HG03175 (cell line): Measurements from ENCODE around the gene HDC.
A peak's percentile ranks its signal among the peaks of the same experiment; 100 is the strongest.

ENCODE experiments used
- ATAC-seq: cut with Tn5 transposase; IDR thresholded peaks from one replicate; pipeline ENCODE4 v1.9.1; 2021; ENCODE audit warnings: mild to moderate bottlenecking, moderate library complexity; ENCODE audit not compliant: unreplicated experiment

Gene HDC, protein sequence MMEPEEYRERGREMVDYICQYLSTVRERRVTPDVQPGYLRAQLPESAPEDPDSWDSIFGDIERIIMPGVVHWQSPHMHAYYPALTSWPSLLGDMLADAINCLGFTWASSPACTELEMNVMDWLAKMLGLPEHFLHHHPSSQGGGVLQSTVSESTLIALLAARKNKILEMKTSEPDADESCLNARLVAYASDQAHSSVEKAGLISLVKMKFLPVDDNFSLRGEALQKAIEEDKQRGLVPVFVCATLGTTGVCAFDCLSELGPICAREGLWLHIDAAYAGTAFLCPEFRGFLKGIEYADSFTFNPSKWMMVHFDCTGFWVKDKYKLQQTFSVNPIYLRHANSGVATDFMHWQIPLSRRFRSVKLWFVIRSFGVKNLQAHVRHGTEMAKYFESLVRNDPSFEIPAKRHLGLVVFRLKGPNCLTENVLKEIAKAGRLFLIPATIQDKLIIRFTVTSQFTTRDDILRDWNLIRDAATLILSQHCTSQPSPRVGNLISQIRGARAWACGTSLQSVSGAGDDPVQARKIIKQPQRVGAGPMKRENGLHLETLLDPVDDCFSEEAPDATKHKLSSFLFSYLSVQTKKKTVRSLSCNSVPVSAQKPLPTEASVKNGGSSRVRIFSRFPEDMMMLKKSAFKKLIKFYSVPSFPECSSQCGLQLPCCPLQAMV

DNA sequence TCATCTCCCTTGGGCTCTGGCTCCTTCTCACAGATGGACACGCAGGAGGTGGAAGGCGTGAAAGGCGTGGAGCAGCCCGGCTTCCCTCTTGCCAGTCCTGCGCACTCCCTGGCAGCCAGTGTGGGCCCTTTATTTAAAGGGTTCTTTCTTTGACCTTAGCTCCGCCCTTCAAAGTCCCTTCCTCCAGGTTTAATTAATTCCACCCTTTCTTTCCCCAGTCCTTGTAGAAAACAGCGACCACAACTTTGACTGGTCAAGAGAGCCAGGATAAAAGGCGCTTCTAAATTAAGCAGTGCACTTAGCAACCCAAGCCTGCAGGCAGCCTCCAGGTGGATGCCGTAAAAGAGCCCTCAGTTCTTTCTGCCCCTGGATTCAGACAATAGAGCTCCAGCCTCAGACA lies at the start of gene HDC:
Gene HDC, minus strand, starts transcription at position 107 of the 400 bp plus-strand sequence. Its CDS starts 103 bp downstream, at position 4.
- ATAC-seq: no peak

DNA sequence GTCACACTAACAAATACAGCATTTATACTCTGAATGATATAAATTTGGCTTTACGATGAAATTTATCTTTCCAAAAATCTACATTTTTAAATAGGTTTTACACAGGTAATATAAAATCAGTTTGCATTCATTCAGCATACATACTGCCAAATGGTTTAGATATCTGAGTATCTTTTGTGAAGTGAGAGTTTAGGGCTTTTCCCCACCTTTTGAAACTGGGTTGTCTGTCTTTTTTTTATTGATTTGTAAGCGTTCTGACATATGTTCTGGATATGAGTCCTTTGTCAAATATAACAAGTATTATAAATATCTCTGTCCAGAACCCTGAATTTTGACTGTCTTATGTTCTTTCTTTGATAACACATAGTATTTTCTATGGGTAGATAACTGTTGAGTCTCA lies 47.1 kb upstream of the HDC start:
- no peak for ATAC-seq

DNA sequence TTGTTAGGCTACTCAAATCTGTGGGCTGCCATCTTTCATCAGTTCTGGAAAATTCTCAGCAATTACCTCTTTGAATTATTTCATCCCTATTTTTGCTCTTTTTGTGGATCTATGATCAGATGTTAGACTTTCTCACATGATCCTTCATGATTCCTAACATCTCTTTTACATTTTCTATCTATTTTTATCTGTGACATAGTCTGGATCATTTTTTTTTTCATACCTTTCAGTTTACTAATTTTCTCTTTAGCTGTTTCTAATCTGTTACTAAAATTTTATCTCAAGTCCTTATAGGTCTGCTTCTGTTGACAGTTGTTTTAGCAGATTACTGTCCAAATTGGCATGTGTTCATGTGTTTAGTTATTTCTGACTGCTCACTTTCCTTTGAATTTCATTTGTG lies 42.3 kb upstream of the HDC start:
- ATAC-seq: no peak

DNA sequence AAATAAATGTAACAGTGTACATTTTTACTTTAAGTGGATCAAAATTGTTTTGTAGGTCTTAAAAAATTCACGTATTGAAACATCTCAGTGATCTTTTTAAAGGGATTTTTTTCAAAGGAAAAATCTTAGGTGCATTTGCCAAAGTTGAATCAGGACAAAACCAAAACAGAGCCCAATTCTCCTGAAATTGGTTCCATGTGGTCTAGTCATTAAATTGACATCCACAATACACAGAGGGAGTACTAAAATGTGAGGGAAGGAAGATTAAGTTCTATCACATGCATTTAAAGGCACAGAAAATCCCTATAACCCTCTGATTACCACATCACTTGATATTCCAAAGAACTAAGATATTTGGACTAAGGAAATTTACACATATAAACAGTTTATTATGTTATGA lies 39.3 kb upstream of the HDC start:
- ATAC-seq: no peak

DNA sequence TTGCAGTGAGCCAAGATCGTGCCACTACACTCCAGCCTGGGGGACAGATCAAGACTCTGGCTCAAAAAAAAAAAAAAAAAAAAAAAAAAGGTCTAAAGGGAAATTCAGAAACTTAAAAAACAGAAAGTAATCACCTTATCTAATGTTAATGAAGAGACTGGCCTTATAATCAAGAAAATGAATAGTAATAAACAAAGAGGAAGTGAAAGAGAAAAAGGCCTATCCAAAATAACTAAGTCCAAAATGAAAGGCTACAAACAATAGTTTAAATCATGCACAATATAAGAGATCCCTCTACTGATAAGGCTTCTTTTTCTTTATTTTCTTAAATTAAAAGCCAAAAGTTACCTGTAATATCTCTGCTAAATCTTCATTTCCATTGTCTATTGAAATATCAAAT lies 37.1 kb upstream of the HDC start:
- peak; percentile 62 for ATAC-seq

DNA sequence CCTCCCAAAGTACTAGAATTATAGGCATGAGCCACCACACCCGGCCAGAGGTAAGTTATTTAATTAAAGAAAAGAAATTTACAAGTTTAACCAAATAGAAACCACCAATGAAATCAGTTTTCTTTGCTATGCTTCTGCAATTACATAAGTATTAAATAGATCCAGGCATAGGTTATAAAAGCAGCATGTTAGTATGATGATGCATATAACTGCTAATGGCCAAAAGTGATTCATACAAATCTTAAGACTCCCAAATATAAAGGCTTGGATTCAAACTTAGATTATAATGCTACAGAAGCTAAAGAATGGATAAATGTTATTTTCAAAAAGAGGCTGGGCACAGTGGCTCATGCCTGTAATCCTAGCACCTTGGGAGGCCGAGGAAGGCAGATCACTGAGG lies 32.8 kb upstream of the HDC start:
- ATAC-seq: no peak

DNA sequence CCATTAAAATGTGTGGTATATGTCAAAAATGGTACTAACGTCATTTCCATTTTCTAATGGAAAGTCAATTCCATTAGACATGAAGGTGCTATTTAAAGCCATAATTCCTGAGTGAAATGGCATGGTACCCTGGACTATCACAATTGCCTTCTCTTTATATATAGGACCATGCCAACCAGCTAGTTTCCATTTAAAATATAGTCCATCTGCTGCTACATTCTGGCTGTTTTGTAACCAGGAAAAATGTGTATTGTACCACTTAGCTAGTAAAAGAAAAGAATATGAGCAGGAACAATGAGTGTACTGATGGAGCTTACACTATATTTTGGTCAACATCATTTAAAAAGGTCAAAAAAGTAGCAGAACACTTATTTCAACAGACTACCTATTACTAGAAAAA lies 30.4 kb upstream of the HDC start:
- no peak for ATAC-seq

DNA sequence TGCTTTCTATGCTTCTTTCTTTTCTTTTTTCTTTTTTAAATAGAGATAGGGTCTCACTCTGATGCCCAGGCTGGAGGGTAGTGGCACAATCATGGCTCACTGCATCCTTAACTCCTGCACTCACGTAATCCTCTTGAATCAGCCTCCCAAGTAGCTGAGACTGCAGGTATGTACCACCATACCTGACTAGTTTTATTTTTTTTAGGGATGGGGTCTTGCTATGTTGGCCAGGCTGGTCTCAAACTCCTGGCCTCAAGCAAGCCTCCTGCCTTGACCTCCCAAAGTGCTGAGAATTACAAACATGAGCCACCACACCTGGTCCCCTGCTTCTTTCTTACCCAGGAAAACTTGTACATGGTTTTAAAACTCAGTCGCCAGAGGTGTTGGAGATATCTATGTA lies 24.2 kb upstream of the HDC start:
- no peak for ATAC-seq

DNA sequence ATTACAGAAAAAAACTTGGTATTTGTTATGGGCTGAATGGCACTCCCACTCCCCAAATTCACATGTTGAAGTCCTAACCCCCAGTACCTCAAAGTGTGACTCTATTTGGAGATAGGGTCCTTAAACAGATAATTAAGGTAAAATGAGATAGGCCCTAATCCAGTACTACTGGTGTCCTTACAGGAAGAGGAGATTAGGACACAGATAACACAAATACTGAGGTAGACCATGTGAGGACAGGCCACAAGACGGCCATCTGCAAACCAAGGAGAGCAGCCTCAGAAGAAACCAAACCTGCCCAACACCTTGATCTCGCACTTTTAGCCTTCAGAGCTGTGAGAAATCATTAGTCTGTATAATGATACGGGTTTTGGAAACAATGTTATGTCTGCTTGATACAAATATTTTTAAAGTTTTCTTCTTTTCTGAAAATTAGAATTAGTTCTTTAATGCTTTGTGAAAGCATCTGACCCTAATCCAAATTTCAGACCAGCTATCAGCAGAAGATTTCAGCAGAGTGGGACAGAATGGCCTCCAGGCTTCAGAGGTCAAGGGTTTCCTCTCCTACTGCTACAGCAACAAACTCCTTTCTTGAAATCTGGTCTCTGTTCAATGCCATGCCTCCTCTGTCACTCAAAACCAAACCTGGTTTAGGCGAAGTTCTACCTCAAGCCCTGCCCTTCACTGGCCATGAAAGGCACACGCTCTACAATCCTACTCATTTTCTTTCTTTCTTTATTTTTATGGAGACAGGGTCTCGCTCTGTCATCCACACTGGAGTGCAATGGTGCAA lies 22.0 kb upstream of the HDC start:
- no peak for ATAC-seq

DNA sequence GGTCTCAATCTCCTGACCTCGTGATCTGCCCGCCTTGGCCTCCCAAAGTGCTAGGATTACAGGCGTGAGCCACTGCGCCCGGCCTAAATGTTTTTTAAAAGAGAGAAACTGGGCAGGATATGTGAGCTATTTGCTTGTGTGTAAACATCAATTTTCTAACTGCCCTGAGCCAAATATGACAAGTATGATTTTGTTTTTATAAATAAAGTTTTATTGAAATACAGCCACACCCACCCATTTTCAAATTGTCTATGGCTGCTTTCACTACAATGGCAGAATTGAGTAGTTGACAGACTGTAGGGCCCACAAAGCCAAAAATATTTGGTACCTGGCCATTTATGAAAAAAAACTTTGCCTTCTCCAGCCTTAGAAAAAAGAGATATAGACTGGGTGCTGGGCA lies 15.9 kb upstream of the HDC start:
- no peak for ATAC-seq

DNA sequence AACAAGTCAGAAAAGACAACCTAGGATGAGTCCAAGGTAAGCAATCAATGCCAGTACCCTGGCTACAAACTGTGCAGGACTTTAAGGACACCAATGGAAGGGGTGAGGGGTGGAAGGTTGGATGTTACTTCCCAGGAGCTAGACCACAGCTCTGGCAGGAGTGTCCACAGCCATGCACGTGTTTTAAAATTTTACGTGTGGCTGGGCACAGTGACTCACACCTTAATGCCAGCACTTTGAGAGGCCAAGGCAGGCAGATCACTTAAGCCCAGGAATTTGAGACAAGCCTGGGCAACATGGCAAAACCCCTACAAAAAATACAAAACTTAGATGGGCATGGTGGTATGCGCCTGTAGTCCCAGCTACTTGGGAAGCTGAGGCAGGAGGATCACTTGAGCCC lies 14.7 kb upstream of the HDC start:
- no peak for ATAC-seq

DNA sequence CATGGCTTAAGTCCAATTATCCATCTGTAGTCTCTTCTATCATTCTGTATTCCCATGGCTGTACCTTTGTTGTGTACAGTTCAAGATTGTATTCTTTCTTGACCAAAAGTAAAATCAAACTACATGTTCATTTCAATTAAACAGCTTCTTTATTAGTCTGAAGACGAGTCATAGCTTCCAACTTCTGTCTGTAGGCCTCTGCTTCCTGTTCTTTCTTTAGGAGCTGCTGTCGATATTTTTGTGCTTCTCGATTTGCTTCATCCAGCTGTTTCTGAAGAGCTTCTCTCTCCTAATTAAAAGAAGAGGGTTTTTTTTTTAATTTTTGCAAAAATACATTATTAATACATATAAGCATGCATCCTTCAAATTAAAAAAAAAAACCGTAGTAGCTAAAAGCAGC lies 13.0 kb upstream of the HDC start:
- ATAC-seq: no peak

DNA sequence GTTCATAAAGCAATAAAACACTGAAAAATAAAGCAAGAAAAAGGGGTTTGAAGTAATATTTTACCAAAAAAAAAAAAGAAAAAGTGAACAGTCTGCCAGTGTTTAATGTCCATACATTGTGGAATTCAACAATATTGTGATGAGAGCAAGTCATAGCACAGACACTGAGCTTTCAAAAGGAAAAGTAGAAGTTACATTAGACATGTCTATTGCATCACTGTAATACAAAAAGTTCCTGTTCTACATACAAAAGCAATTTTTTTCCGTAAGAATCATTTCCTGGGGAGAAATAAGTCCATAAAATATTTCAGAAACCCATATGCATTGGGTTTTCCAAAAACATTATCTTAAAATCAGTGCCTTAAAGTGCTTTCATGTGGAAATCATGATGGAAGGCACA lies 11.8 kb upstream of the HDC start:
- no peak for ATAC-seq

DNA sequence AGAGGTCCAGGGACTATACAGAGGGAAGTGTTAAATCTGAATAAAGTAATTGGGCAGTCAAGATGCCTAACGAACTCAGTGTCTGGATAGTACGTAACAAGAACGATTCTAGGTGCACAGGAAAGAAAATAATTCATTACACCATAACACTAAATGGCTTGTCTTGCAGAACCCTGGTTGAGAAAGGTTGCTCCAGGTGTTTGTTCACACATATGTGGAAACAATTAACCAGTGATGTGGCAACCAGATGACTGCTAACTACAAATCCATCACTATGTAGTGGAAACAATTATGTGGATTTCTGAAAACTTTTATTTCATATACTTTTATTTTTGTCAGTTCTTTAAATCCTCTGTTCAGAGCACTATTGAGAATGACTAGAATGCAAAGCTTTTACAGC lies 10.4 kb upstream of the HDC start:
- no peak for ATAC-seq

DNA sequence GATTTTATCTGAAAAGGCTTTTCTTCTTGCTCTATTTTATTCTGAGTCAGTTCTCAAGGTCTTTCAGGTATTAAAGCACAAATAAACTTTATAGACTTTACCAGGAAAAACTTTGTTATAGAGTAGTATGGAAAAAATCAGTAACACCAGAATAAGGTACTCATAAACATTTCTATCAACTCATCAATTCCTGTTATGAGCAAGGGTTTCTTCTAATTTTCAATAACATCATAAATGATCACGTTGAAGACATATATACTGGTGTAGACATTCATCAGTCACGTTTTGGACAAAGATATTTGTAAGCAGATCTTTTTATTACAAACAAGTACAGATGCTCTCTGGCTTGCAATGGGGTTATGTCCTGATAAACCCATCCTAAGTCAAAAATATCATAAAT lies 9.6 kb upstream of the HDC start:
- ATAC-seq: no peak

DNA sequence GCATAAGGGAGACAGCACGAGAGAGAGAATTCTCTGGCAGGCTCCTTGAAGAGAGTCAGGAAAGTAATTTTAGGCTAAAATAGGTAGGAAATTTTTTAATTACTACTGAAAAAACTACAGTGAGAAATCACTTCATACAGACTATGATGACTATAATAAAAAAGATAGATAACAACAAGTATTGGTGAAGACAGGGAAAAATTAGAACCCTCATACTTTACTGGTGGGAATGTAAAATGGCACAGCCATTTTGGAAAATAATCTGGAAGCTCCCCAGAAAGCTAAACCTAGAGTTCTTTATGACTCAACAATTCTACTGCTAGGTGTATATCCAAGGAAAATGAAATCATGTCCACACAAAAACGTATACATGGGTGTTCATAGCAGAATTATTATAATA lies 2.1 kb upstream of the HDC start:
- no peak for ATAC-seq

DNA sequence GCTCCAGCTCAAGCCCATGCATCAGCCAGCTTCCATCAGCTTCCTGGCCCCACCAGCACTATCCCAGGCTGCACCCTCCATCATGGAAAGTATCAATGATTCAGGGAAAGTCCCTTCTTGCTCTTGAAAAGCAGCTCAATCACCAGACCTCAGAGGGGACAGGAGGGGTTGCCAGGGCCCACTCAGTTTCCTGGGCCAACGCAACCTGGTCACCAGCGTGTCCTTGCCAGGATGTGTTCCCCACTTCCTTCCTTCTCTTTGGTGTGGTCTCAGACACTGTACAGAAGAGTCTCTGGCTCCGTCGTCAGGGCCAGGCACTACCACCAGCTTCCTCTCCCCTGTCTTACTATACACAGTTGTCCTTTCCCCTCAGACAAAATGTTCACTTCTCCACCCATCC lies 3.0 kb downstream of the HDC start:
- ATAC-seq: no peak

DNA sequence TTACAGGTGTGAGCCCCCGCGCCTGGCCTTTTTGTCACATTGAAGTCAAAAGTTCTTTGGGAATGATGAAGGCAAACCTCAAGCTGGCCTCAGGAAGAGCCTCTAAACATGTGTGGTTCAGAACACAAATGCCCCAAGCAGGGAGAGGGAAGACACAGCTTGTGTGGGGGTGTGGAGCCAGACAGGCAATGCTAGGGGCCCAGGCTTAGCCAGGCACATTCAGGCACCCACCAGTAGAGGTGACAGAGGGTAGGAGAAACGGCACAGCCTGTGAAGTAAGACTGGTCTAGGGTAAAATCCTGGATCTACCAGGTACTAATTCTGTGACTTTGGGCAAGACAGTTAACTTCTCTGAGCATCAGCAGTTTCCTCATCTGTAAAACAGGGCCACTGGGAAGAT lies 3.5 kb downstream of the HDC start:
- ATAC-seq: no peak

DNA sequence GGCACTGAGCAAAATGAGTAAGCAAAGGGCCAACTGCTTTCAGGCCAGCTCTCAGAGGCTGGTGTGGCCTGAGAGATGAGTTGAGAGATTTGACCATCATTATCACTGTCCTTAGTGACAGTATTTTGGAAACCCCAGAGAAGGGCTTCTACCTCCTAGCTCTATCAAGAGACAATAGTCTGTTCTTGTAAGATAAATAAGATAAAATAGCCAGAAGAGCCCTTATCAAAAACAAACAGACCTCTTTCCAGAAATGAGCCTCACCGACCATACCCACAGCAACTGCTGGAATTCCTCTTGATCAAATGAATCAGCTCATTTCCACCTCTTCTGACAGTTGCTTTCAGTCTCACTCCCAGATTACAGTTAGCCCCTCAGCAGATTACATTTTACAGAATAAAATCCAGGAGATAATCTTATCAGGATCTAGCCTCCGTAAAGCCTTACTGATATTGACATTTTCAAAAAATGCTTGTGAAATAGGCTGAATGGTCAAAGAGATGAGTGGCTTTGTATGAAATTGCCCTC lies 4.5 kb downstream of the HDC start:
- peak; percentile 59 for ATAC-seq

DNA sequence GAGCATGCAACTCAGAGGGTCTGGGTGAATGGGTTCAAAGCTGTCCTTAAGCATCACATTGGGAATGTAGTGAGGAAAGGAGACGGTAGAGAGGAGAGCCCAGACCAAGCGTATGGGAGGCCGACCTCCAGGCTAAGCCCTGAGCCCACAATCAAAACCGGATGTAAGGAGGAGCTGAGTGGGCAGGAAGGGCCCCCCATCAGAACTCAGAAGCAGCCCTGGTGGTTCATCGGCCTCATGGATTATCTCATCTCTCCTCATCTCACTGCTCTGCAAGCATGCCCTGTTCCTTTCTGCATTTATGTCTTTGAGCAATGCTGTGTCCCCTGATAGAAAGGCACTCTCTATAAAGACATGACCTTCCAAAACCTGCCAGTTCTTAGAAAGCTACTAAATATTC lies 6.2 kb downstream of the HDC start:
- ATAC-seq: no peak

DNA sequence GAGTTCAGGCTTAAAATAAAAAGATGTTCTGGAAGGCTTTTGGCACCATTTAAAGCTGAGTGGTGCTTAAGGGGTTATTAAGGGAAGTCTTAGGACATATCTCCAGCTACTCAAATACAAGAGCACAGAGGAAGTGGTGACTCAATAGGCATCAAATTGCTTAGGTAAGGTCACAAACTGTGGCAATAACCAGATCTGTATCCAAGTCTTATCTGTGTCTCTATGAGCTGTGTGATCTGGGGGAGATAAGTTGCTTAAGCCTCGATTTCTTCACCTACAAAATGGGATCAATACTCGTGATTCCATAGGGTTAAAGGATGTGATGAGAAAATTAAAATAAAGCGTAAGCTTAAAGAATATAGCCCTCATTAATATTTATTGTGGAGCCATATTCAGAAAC lies 7.6 kb downstream of the HDC start:
- ATAC-seq: no peak

DNA sequence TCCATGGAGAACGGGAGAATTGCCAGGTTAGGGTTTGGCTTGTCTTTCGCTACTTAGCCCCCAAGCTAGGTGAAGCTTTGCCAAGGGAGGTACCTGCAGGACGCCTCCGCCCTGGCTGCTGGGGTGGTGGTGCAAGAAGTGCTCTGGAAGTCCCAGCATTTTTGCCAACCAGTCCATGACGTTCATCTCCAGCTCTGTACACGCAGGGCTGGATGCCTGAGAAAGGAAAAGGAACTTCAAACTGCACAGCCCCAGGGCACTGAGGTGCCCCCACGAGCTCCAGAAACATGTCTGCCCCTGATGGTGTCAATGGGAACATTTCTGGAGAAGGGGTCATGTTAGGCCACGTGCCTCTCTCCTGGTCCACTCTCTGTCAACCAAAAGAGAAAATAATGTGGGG lies 8.2 kb downstream of the HDC start:
- ATAC-seq: no peak
